ENCODE measurements around the gene TEX54.

DNA sequence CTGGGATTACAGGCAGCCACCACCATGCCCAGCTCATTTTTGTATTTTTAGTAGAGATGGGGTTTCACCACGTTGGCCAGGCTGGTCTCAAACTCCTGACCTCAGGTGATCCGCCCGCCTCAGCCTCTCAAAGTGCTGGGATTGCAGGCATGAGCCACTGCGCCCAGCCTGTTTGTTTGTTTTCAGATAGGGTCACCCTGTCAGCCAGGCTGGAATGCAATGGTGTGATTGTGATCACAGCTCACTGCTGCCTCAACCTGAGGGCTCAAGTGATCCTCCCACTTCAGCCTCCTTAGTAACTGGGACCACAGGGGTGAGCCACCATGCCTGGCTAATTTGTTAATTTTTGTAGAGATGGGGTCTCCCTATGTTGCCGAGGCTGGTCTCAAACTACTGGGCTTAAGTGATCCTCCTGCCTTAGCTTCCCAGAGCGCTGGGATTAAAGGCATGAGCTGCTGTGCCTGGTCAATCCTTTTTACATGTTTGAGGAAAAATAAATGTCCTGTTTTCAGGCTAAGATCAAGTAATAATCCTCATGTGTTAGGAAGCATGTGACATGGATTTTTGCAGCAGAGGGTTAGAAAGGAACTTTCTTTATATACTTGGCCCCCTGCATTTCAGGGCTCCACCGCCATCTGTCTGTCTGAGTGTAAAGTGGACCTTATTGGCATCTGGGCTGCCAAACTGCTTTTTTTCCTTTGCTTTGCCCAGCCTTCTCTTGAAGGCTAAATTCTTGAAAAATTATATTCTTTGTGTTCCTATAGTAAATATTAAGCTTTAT is 43.2 kb upstream of the TEX54 start:
- no peak for TF ChIP-seq POLR2A (IDR thresholded peaks at IDR 0.05; ENCODE audit: low read length)
- no peak for TF ChIP-seq GATA1 (IDR thresholded peaks at IDR 0.05; ENCODE audit: low read depth, low read length)

Data from erythroblast (primary cell).